ENCODE measurements around the gene SEC62. TPM values are rescaled to one million over a fixed set of nuclear protein-coding genes. Genes with fewer than 3 reads are reported as not detected.

The SEC62 gene, protein sequence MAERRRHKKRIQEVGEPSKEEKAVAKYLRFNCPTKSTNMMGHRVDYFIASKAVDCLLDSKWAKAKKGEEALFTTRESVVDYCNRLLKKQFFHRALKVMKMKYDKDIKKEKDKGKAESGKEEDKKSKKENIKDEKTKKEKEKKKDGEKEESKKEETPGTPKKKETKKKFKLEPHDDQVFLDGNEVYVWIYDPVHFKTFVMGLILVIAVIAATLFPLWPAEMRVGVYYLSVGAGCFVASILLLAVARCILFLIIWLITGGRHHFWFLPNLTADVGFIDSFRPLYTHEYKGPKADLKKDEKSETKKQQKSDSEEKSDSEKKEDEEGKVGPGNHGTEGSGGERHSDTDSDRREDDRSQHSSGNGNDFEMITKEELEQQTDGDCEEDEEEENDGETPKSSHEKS
- total RNA-seq (100 to 1,000 TPM; 116 to 125 TPM), polyA plus RNA-seq (10 to 100 TPM; 69.3 to 74.1 TPM)
- long read RNA-seq, donor 1, full-length matches to known transcripts: 6 of 41 reads
- long read RNA-seq, donor 1, partial matches to known transcripts: 14 of 41 reads
- long read RNA-seq, donor 1, other reads (novel, unspliced or antisense): 21 of 41 reads
- long read RNA-seq, donor 2, full-length matches to known transcripts: 30 of 132 reads
- long read RNA-seq, donor 2, partial matches to known transcripts: 88 of 132 reads
- long read RNA-seq, donor 2, other reads (novel, unspliced or antisense): 14 of 132 reads

DNA sequence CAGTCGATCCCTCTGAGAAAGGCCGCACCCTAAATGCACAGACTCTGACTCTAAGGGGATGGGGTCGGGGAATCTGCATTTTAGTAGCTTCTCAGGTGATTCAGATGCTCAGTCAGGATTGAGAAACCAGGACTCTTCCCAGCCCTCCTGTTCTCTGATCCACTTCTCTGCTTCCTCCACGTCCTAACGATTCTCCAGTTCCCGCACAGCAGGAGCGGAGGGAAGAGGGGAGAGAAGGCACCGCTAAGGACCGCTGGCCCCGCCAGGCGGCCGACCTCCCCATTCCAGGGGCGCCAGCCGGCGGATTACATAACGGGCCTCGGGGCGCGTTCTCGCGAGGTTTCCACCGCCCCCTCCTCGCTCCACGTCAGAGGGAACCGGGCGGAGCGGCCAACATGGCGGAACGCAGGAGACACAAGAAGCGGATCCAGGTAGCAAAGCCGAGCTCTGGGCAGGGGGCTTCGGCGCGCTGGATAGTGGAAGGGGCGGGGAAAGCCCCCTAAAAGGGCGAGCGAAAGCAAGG is at the start of gene SEC62:
SEC62 (plus strand) TSS at position 380 of the 523 bp plus-strand sequence; CDS start at position 396, 16 bp downstream.
- Histone ChIP-seq H3K27ac (ENCODE audit: low read depth in 1 of 2, low read length in 2 of 2) (peak within 1 kb of the TSS in 1 of 2 donors; percentile 49), H3K36me3 (ENCODE audit: control insufficient read depth in 1 of 2, insufficient read depth in 2 of 2, low read length in 1 of 2) (no peaks in the 10 kb centered on the region), H3K4me3 (ENCODE audit: low read length in 2 of 2) (peak within 1 kb of the TSS; percentile 87 to 90), H3K27me3 (ENCODE audit: control insufficient read depth in 1 of 2, insufficient read depth in 2 of 2, low read length in 1 of 2) (no peaks in the 10 kb centered on the region), H3K4me1 (ENCODE audit: control insufficient read depth in 1 of 2, insufficient read depth in 2 of 2, low read length in 2 of 2) (no peaks in the 10 kb centered on the region), H3K9me3 (ENCODE audit: control insufficient read depth, low read length) (no peaks in the 10 kb centered on the region)
- peak; percentile 99 for ATAC-seq (ENCODE audit: low FRiP score)
- DNase-seq: peak; percentile 96 to 98
- intact Hi-C loops (cut with DNase I): loop anchor here (5.0 to 10.0 kb wide), 4 partner anchors 102 to 204 kb away; partner anchors contain the start of genes ACTRT3 (in 1 of the 2), LRRC31 (in 1 of the 2) and TERC (in 1 of the 2)
- WGBS, 2 donors: 1% methylated on average over 37 of the region's 37 CpGs

GRCh38 chr3:169923189-169923588 is 43.4 kb upstream of the SEC62 start:
- Histone ChIP-seq H3K36me3 (ENCODE audit: control insufficient read depth in 1 of 2, insufficient read depth in 2 of 2, low read length in 1 of 2) (no peaks in the 10 kb centered on the region), H3K4me1 (ENCODE audit: control insufficient read depth in 1 of 2, insufficient read depth in 2 of 2, low read length in 2 of 2) (no peaks in the 10 kb centered on the region), H3K4me3 (ENCODE audit: low read length in 2 of 2) (no peak overlapping the region), H3K9me3 (ENCODE audit: control insufficient read depth, low read length) (no peaks in the 10 kb centered on the region), H3K27ac (ENCODE audit: low read depth in 1 of 2, low read length in 2 of 2) (no peak overlapping the region), H3K27me3 (ENCODE audit: control insufficient read depth in 1 of 2, insufficient read depth in 2 of 2, low read length in 1 of 2) (no peaks in the 10 kb centered on the region)
- DNase-seq (no peak), ATAC-seq (ENCODE audit: low FRiP score) (peak; percentile 29)
- WGBS, 2 donors: 75 to 76% methylated on average over 8 of the region's 8 CpGs
- intact Hi-C loops (cut with DNase I): no loop called here

- intact Hi-C loops (cut with DNase I): no loop called here
- no peaks in the 10 kb centered on the region for H3K36me3 ChIP-seq (ENCODE audit: control insufficient read depth in 1 of 2, insufficient read depth in 2 of 2, low read length in 1 of 2)
- ATAC-seq (ENCODE audit: low FRiP score): no peak
- no peak for DNase-seq
- WGBS, 2 donors: 67 to 80% methylated on average over 1 of the region's 1 CpG
- H3K27ac ChIP-seq (ENCODE audit: low read depth in 1 of 2, low read length in 2 of 2): no peak overlapping the region
- no peaks in the 10 kb centered on the region for H3K27me3 ChIP-seq (ENCODE audit: control insufficient read depth in 1 of 2, insufficient read depth in 2 of 2, low read length in 1 of 2)
- H3K4me1 ChIP-seq (ENCODE audit: control insufficient read depth in 1 of 2, insufficient read depth in 2 of 2, low read length in 2 of 2): no peaks in the 10 kb centered on the region
- no peaks in the 10 kb centered on the region for H3K9me3 ChIP-seq (ENCODE audit: control insufficient read depth, low read length)
- no peak overlapping the region for H3K4me3 ChIP-seq (ENCODE audit: low read length in 2 of 2)
Observed at GRCh38 chr3:169923831-169924230, 42.8 kb upstream of the SEC62 start.

- H3K27me3 ChIP-seq (ENCODE audit: control insufficient read depth in 1 of 2, insufficient read depth in 2 of 2, low read length in 1 of 2): no peaks in the 10 kb centered on the region
- ATAC-seq (ENCODE audit: low FRiP score): no peak
- no peaks in the 10 kb centered on the region for H3K9me3 ChIP-seq (ENCODE audit: control insufficient read depth, low read length)
- 76 to 82% methylated on average over 3 of the region's 3 CpGs for WGBS, 2 donors
- no peak for DNase-seq
- H3K36me3 ChIP-seq (ENCODE audit: control insufficient read depth in 1 of 2, insufficient read depth in 2 of 2, low read length in 1 of 2): no peaks in the 10 kb centered on the region
- no peak overlapping the region for H3K27ac ChIP-seq (ENCODE audit: low read depth in 1 of 2, low read length in 2 of 2)
- intact Hi-C loops (cut with DNase I): no loop called here
- H3K4me3 ChIP-seq (ENCODE audit: low read length in 2 of 2): no peak overlapping the region
- no peaks in the 10 kb centered on the region for H3K4me1 ChIP-seq (ENCODE audit: control insufficient read depth in 1 of 2, insufficient read depth in 2 of 2, low read length in 2 of 2)
Observed at GRCh38 chr3:169929830-169930519, 36.6 kb upstream of the SEC62 start.

- Histone ChIP-seq H3K36me3 (ENCODE audit: control insufficient read depth in 1 of 2, insufficient read depth in 2 of 2, low read length in 1 of 2) (no peaks in the 10 kb centered on the region), H3K9me3 (ENCODE audit: control insufficient read depth, low read length) (no peaks in the 10 kb centered on the region), H3K27me3 (ENCODE audit: control insufficient read depth in 1 of 2, insufficient read depth in 2 of 2, low read length in 1 of 2) (no peaks in the 10 kb centered on the region), H3K4me1 (ENCODE audit: control insufficient read depth in 1 of 2, insufficient read depth in 2 of 2, low read length in 2 of 2) (no peaks in the 10 kb centered on the region), H3K27ac (ENCODE audit: low read depth in 1 of 2, low read length in 2 of 2) (no peak overlapping the region), H3K4me3 (ENCODE audit: low read length in 2 of 2) (no peak overlapping the region)
- ATAC-seq (ENCODE audit: low FRiP score) (no peak), DNase-seq (no peak)
- WGBS, 2 donors: 97 to 98% methylated on average over 3 of the region's 3 CpGs
- intact Hi-C loops (cut with DNase I): no loop called here
Observed at GRCh38 chr3:169930843-169931242, 35.8 kb upstream of the SEC62 start.

DNA sequence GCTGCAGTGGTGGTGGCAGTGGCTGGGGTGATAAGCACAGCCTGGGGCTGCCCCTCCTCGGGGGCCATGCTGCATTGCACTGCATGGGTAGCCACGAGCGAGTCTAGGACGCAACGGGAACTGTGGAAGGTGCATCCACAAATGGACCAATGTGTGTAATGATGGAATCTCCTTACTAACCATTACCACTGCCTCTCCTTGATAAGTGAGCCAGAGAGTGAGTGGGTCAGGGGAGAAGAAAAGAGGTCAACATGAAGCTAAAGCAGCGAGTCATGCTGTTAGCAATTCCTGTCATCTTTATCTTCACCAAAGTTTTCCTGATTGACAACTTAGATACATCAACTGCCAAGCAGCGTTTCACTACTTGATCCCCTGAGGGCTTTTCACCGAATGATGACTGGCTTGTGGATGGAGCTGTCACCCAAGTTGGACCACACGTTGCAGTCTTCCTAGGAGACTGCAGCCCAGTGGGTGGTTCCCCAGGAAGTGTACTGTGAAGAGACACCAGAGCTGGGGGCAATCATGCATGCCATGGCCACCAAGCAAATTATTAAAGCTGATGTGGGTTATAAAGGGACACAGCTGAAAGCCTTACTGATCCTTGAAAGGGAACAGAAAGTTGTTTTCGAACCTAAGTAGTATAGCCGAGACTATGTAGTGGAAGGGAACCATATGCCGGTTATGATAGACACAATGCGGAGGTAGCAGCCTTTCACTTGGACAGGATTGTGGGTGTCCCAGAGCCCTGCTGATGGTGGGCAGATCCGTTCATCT is 34.7 kb upstream of the SEC62 start:
- intact Hi-C loops (cut with DNase I): no loop called here
- ATAC-seq (ENCODE audit: low FRiP score) (no peak), DNase-seq (no peak)
- Histone ChIP-seq H3K27ac (ENCODE audit: low read depth in 1 of 2, low read length in 2 of 2) (no peak overlapping the region), H3K27me3 (ENCODE audit: control insufficient read depth in 1 of 2, insufficient read depth in 2 of 2, low read length in 1 of 2) (no peaks in the 10 kb centered on the region), H3K4me1 (ENCODE audit: control insufficient read depth in 1 of 2, insufficient read depth in 2 of 2, low read length in 2 of 2) (no peaks in the 10 kb centered on the region), H3K9me3 (ENCODE audit: control insufficient read depth, low read length) (no peaks in the 10 kb centered on the region), H3K36me3 (ENCODE audit: control insufficient read depth in 1 of 2, insufficient read depth in 2 of 2, low read length in 1 of 2) (no peaks in the 10 kb centered on the region), H3K4me3 (ENCODE audit: low read length in 2 of 2) (no peak overlapping the region)
- 81 to 84% methylated on average over 14 of the region's 14 CpGs for WGBS, 2 donors

GRCh38 chr3:169939320-169939719 is 27.3 kb upstream of the SEC62 start:
- Histone ChIP-seq H3K4me1 (ENCODE audit: control insufficient read depth in 1 of 2, insufficient read depth in 2 of 2, low read length in 2 of 2) (no peaks in the 10 kb centered on the region), H3K9me3 (ENCODE audit: control insufficient read depth, low read length) (peaks cover 2% of the 10 kb centered on the region), H3K4me3 (ENCODE audit: low read length in 2 of 2) (no peak overlapping the region), H3K36me3 (ENCODE audit: control insufficient read depth in 1 of 2, insufficient read depth in 2 of 2, low read length in 1 of 2) (no peaks in the 10 kb centered on the region), H3K27me3 (ENCODE audit: control insufficient read depth in 1 of 2, insufficient read depth in 2 of 2, low read length in 1 of 2) (no peaks in the 10 kb centered on the region), H3K27ac (ENCODE audit: low read depth in 1 of 2, low read length in 2 of 2) (no peak overlapping the region)
- ATAC-seq (ENCODE audit: low FRiP score) (no peak), DNase-seq (no peak)
- intact Hi-C loops (cut with DNase I): no loop called here
- 40 to 48% methylated on average over 1 of the region's 1 CpG for WGBS, 2 donors

GRCh38 chr3:169939751-169940150 is 26.9 kb upstream of the SEC62 start:
- Histone ChIP-seq H3K27ac (ENCODE audit: low read depth in 1 of 2, low read length in 2 of 2) (no peak overlapping the region), H3K27me3 (ENCODE audit: control insufficient read depth in 1 of 2, insufficient read depth in 2 of 2, low read length in 1 of 2) (no peaks in the 10 kb centered on the region), H3K4me1 (ENCODE audit: control insufficient read depth in 1 of 2, insufficient read depth in 2 of 2, low read length in 2 of 2) (no peaks in the 10 kb centered on the region), H3K9me3 (ENCODE audit: control insufficient read depth, low read length) (peaks cover 2% of the 10 kb centered on the region), H3K4me3 (ENCODE audit: low read length in 2 of 2) (no peak overlapping the region), H3K36me3 (ENCODE audit: control insufficient read depth in 1 of 2, insufficient read depth in 2 of 2, low read length in 1 of 2) (no peaks in the 10 kb centered on the region)
- WGBS, 2 donors: 81 to 84% methylated on average over 5 of the region's 5 CpGs
- intact Hi-C loops (cut with DNase I): no loop called here
- ATAC-seq (ENCODE audit: low FRiP score) (no peak), DNase-seq (no peak)
